TTC549 (cell line): ENCODE data around the gene PLEKHF1.

ENCODE experiments used
- FAIRE-seq: peaks from 2 replicates; lab custom pipeline; 2012; peaks lifted over from hg19 to GRCh38; lab: Jason Lieb, UNC

The PLEKHF1 gene

DNA sequence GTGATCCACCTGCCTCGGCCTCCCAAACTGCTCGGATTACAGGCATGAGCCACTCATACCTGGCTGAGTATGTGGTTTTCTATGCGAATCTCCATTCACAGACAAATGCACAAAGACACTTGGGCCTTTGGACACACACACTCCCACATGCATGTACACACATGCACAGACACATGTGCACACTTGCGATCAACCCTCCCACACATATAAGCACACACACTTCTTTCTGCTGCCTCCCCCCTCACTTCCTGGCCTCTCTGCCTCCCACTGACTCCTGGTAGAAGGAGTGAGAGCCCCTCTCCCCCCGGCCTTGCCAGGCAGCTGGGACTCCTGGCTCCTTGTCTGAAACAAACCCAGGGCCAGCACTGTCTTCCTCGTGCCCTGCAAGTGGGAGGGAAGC, 29.3 kb upstream of the PLEKHF1 start:
- FAIRE-seq = no peak

GRCh38 chr19:29636553-29637360, 28.5 kb upstream of the PLEKHF1 start:
- FAIRE-seq = no peak

DNA sequence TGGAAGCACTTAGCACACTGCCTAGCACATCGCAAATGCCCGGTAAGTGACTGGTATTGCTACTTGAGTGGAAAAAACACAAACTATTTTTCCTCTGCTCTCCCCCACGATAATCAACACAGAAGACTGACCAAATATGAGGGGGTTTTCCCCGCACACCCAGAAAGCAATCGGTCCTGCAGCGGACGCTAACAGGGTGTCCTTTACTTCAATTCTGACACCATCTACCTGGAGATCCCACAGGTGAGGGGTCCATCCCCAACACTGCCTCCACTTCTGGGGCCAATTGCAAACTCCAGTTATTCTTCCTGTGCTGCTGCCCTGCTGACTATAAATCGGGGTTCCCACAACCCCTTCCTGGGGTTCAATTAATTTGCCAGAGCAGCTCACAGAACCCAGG, 26.2 kb upstream of the PLEKHF1 start:
- FAIRE-seq = no peak

GRCh38 chr19:29640231-29640630, 25.0 kb upstream of the PLEKHF1 start:
- FAIRE-seq = no peak

- FAIRE-seq = no peak
These were observed 23.7 kb upstream of the PLEKHF1 start for GRCh38 chr19:29641597-29641996.

DNA sequence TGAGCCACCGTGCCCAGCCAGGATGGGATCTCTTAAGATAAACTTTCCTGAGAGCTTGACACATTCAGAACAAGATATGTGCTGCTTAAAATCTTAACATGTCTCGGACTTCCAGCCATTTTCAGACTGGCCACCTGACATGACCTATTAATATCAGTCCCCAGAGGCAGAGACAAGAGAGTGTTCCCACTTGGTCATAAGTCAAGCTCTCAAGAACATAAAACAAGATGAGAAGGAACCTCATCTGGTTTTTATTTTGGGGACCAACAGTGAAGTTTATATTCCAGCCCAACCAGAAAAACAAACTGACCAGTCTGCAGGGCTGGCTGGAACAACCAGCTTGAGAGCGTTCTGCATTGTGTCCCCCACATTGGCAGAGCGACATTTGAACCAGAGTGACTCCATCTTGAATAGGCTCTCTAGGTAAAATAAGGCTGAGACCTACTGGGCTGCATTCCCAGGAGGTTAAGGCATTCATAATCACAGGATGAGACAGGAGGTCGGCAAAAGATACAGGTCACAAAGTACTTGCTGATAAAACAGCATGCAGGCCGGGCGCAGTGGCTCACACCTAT, 21.8 kb upstream of the PLEKHF1 start:
- FAIRE-seq = no peak

- no peak for FAIRE-seq
These were observed 21.1 kb upstream of the PLEKHF1 start for GRCh38 chr19:29644210-29644609.

DNA sequence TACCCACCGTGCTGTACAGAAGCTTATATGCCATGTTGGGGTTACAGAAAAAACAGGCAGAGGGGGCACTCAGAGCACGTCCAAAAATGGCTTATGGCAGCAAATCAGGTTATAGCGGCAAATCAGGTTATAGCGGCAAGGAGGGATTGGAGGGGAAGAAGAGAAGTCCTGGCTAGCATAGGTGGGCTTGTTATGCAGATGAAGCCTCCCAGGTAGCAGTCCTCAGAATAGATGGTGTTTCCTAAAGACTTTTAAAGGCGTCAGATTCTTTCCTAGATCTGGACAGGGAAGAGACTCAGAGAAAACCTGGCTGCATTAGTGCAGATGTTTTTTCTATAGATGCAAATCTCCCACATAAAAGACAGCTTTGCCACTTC, 19.8 kb upstream of the PLEKHF1 start:
- no peak for FAIRE-seq

GRCh38 chr19:29645911-29646310, 19.4 kb upstream of the PLEKHF1 start:
- no peak for FAIRE-seq

GRCh38 chr19:29650772-29651387, 14.4 kb upstream of the PLEKHF1 start:
- FAIRE-seq = no peak

GRCh38 chr19:29651622-29652394, 13.5 kb upstream of the PLEKHF1 start:
- FAIRE-seq = no peak

GRCh38 chr19:29653398-29653797, 11.9 kb upstream of the PLEKHF1 start:
- FAIRE-seq = no peak

GRCh38 chr19:29655648-29656335, 9.5 kb upstream of the PLEKHF1 start:
- FAIRE-seq = no peak

GRCh38 chr19:29658221-29658991, 6.9 kb upstream of the PLEKHF1 start:
- no peak for FAIRE-seq

GRCh38 chr19:29660835-29661234, 4.4 kb upstream of the PLEKHF1 start:
- no peak for FAIRE-seq

GRCh38 chr19:29662278-29662603, 3.0 kb upstream of the PLEKHF1 start:
- FAIRE-seq = no peak

- FAIRE-seq = no peak
These were observed 2.5 kb upstream of the PLEKHF1 start for GRCh38 chr19:29662604-29663404.

DNA sequence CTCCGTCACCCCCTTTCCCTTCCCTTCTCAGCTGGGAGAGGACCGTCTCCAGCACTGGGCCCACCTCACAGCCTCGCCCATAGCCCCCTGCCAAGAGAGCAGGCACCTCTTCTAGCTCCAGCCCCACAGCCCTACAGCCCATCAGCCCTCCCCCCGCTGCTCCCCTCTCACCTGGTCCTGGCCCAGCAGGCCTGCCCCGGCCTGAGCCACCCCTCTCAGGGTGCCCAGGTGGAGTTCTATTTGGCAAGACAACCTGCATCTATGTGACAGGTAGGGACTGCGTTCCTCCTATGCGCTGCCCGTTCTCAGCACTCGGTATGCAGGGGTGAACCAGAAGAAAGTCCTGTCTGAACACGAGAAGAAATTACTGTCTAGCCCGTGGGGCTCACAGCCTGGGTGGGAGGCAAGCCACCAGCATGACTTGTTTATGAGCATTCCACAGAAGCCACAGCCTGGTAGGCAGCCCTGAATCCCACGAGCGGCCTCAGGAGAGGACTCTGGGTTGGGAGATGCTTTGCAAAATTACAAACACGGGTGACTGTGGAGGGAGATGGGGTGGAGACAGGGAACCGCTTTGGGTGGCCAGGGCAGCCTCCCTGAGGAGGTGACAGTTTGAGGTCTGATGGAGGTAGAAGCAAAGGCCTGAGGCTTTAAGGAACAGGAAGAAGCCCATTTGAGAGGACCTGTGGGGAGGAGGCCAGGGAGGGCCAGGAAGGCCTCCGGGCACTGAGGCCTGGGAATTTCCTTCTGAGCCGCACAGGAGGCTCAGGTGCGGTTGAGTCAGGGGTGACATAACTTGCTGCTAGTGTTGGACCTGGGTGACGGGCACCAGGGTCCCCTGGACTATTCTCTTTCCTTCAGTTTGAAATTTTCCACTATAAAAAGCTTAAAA, 1.2 kb upstream of the PLEKHF1 start:
- no peak for FAIRE-seq

- no peak for FAIRE-seq
These were observed 477 bp upstream of the PLEKHF1 start for GRCh38 chr19:29664753-29665214.
